Measurements from ENCODE around the gene MBD3.
A peak's percentile ranks its signal among the peaks of the same experiment; 100 is the strongest.
"Not testable (repeated sequence)": the region's sequence is repeated elsewhere in the genome, so short reads cannot be mapped to it uniquely, and the experiment has no call there.

MBD3 gene

DNA sequence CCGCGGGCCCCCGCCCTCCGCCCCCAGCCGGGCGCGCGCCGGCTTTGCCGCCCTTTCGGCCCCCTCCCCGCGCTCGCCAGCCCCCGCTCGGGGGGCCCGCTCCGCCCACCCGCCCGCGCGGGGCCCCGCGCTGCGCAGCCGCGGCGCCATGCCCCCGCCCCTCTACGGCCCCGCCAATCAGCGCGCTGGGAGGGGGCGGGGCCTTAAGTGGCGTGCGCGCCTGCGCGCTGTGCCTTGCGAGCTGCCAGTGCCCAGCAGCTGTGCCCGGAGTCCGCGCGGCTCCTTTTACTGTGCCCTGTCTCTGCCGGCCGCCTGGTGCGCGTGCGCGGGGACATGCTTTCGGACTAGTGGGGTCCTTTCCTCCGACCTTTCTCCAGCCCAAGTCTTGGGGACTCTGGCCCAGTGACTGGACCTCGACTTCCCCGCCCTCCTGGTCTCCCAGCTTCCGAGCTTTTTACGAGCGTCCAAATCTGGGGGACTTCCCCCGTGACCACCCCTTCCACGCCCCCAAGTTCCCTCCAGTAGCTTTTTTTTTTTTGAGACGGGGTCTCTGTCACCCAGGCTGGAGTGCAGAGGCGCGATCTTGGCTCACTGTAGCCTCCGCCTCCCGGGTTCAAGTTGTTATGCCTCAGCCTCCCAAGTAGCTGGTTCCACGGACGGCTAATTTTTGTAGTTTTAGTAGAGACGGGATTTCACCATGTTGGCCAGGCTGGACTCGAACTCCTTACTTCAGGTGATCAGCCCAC is at the start of gene MBD3:
Gene MBD3 (minus strand): TSS at position 111 of the 746 bp plus-strand sequence. CDS start 234 bp downstream, outside the sequence.
- DNase-seq: peak; percentile 55 to 92

DNA sequence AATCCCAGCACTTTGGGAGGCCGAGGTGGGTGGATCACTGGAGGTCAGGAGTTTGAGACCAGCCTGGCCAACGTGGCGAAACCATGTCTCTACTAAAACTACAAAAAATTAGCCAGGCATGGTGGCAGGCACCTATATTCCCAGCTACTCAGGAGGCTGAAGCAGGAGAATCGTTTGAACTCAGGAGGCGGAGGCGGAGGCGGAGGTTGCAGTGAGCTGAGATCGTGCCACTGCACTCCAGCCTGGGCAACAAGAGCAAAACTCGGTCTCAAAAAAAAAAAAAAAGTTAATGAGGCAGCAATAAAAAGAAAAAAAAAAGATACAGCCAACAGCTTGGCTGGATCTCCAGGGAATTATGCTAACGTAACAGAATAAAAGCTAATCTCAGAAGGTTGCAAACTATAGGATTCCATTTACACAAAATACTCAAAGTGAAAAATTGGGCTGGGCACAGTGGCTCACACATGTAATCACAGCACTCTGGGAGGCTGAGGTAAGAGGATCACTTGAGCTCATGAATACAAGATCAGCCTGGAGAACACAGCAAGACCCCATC is 48.3 kb upstream of the MBD3 start:
- DNase-seq: not testable (repeated sequence)

DNA sequence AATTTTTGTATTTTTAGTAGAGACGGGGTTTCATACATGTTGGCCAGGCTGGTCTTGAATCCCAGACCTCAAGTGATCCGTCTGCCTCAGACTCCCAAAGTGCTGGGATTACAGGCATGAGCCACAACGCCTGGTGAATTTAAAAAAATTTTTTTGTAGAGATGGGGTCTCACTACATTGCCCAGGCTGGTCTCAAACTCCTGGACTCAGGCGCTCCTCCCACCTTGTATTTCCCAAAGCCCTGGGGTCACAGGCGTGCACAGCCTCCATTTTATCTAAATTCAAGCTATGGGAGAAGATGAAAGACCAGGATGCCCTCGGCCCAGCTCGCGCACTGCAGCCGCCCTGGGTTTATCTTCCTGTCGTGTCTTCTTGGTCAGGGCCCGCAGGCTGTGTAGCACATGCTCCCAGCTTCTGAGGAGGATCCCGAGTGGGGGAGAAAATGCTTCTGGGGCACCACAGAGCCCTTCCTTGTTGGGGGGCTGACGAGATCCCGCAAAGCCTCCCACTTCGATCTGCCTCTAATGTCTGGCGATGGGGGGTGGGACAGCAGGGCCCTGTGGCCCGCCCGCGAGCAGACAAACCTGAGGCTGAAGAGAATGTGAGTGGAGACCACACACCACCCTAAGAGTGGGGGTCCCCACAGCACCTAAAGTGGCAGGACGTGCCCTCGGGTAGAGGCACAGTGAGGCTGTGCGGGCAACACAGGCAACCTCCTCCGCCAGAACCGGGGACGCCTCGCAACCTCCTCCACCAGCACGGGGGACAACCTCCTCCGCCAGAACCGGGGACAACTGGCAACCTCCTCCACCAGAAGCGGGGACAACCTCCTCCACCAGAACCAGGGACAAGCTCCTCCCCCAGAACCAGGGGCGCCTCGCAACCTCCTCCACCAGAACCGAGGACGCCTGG is 43.9 kb upstream of the MBD3 start:
- no peak for DNase-seq

- DNase-seq: no peak
Measured at GRCh38 chr19:1634938-1635243, 42.2 kb upstream of the MBD3 start.

GRCh38 chr19:1634242-1634937 is 41.7 kb upstream of the MBD3 start:
- no peak for DNase-seq

DNA sequence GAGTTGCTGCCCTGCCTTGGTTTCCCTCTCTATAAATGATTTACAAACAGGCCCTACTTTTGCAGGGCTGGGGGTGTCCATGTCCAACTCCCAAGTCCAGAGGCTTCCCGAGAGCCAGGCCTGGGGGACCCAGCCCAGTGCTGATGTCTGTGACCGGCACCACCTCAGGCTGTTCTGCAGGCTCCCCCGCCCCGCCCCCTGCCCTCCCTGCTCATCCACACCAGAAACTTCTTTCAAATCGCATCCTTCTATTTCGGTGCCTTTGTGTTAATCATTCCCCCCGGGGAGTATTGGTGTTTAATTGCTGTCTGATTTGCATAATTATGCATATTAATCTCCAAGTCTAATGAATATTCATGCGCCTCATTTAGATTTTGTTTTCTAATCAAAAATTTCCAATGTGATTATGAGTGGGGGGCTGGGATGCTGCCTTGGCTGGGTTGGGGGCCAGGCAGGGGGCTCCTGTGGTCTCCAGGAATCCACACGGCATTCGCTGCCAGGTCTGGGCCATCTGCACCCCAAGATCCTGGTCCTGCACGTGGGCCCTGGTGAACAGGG is 40.7 kb upstream of the MBD3 start:
- no peak for DNase-seq

GRCh38 chr19:1632462-1633268 is 40.0 kb upstream of the MBD3 start:
- no peak for DNase-seq

DNA sequence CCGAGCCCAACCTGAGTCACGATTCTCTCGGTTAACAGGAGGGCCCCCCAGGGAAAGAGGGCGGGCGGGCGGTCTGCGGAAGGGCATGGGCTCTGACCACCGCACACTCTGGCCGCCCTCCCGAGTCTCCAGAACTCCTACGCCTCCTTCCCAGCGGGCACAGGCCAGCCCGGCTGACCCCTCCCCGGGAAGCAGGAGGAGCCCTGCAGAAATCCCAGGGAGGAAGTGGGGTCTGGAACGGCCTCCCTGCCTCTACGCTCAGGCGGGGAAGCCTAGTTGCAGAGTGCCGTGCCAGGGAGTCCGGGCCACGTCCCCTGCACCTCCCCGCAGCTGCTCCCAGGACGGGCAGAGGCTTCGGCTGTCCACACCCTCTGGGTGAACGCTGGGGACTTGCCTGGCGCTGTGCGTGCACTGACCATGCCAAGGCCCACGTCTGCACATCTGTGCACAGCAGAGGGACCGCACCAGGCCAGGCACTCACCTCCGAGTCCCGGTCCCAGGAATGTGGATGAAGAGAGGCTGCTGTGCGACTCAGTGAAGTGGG is 39.0 kb upstream of the MBD3 start:
- no peak for DNase-seq

- DNase-seq: no peak
Measured at GRCh38 chr19:1630811-1631210, 38.1 kb upstream of the MBD3 start.

DNA sequence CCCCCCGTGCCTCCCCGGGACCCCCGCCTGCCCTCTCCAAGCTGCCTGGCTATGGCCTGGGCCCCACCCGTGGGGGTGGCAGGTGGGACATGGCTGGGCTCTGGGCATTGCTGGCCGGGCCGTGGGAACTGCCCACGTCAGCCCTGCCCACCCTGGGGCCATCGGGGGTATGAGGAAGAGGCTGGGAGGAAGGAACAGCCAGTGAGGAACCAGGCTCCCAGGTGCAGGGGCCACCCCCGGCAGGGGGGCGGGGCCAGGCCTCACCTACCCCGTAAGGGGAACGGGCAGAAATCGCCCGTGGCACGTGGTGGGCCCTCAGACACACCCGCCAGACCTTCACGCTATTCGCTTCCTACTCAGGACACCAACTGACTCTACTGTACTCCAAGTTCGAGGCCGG is 37.3 kb upstream of the MBD3 start:
- no peak for DNase-seq

GRCh38 chr19:1629256-1629808 is 36.7 kb upstream of the MBD3 start:
- DNase-seq: no peak

DNA sequence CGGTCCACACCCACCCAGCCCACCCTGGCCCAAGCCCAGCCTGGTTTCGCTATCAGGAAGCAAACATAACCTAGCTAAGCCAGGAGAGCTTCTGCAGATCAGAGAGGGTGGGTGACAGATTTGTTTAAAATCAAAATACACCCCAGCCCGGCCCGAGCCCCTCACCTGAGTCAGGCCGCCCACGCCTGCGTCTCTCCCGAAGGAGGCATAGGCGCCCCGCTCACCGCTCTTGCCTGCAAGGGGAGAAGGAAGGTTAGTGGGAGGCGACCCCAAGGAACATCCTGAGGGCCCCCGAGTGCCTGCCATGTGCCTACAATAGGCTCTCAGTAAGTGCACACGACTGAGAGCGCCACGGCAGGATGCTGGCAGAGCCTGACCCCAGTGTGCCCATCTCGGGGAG is 34.5 kb upstream of the MBD3 start:
- DNase-seq: no peak

GRCh38 chr19:1626417-1627010 is 33.8 kb upstream of the MBD3 start:
- DNase-seq: no peak

DNA sequence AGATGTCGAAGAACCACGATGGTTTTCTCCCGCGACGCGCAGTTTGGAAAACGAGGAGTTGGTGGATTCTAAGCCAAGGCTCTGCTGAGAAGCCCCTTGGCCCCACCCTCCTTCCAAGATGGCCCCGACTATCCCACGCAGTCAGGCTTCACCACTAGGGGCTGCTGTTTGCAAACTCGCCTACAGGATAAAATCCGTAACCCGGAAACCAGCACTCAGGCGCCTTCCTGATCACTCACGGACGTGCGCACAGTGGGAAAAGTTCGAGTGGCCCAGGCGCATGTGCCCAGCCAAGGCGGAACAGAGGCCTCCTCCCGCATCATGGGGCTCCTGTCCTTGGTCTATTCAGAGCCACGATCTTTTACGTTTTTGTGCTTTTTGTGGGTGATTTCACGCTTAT is 31.8 kb upstream of the MBD3 start:
- DNase-seq: peak in 1 of 2 experiments; percentile 52

- DNase-seq: no peak
Measured at GRCh38 chr19:1622541-1622940, 29.9 kb upstream of the MBD3 start.

- no peak for DNase-seq
Measured at GRCh38 chr19:1622007-1622406, 29.3 kb upstream of the MBD3 start.

DNA sequence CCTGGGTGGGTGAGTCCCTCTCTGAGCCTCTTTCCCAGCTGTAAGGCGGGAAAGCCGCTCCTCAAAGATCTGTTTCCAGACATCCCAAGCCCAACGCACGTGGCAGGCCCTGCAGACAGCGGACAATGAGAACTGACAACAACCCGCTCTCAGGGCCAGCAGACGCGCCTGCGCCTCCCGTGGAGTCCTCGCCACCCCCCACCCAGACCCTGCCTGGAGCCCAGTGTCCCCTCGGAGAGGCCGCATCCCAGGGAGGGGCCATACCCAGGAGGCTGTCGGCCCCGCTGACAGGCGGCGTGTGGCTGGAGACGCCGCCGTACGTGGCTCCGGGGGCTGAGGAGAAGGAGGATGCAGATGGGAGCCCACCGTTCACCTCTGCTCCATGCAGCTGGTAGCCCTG is 28.9 kb upstream of the MBD3 start:
- DNase-seq: no peak

GRCh38 chr19:1621021-1621420 is 28.4 kb upstream of the MBD3 start:
- DNase-seq: no peak

DNA sequence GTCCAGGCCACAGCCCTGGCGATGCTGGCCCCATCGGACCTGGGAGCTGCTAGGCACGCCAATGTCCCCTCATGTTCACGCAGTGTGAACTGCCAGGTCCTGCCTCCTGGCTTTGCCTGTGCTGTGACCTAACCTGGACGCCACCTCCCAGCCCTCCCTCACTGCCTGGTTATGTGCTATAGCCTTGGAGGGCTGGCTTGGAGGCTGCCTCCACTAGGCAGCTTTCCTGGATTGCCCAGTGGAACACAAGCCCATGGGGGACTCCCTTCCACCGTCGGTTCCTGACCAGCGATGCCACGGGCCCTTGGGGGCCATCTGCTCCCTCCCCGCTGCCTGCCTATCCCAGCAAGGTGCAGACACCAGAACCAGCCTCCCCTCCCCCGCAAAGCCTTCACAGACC is 27.8 kb upstream of the MBD3 start:
- no peak for DNase-seq

- no peak for DNase-seq
Measured at GRCh38 chr19:1619703-1620102, 27.0 kb upstream of the MBD3 start.

DNA sequence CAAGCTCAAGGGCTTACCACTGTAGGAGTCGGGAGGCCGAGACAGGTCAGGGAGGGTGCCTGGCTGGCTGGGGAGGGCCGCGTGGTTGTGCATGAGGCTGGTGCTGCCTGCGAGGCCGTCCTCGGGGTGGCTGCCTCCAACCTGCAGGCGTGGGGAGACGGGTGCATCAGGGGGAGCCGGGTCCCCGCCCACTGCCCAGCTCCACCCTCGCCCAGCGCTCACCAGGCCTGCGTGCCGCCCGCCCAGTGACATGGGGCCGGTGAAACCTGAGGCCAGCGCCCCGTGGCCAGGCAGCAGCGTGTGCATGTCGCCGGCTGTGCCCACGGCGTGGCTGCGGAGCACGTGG is 26.4 kb upstream of the MBD3 start:
- no peak for DNase-seq

Data from NCI-H526 (cell line).